Activated CD4-positive, alpha-beta memory T cell treated with anti-CD3 and anti-CD28 coated beads for 36 hours (primary cell): ENCODE results near the gene PLXNB1. TPM values are rescaled to one million over a fixed set of nuclear protein-coding genes. Genes with fewer than 3 reads are reported as not detected.

Experiments
- CTCF ChIA-PET: fragments of 350-600 bp; sonication (Branson Sonifier 250); formaldehyde crosslinking; loops from one replicate; lab custom pipeline; 2021; ENCODE audit warnings: antibody characterized with exemption, inconsistent platforms; lab: Charles Lee
- POLR2A ChIA-PET: fragments of 350-600 bp; sonication (Branson Sonifier 250); formaldehyde crosslinking; loops from one replicate; lab custom pipeline; 2021; ENCODE audit warnings: antibody characterized with exemption; lab: Charles Lee
- DNase-seq: peaks from one replicate; pipeline ENCODE4 v3.0.0-alpha.2; 2020
- H3K27ac Mint-ChIP-seq: one replicate; pipeline ENCODE4 v1.8.0; 2021; ENCODE audit warnings: mixed read lengths
- H3K27me3 Mint-ChIP-seq: one replicate; pipeline ENCODE4 v1.8.0; 2021; ENCODE audit warnings: mixed read lengths
- H3K36me3 Mint-ChIP-seq: one replicate; pipeline ENCODE4 v1.8.0; 2021; ENCODE audit warnings: mixed read lengths
- H3K4me1 Mint-ChIP-seq: one replicate; pipeline ENCODE4 v1.8.0; 2021; ENCODE audit warnings: low read depth, mixed read lengths
- H3K4me3 Mint-ChIP-seq: one replicate; pipeline ENCODE4 v1.8.0; 2021; ENCODE audit warnings: mild to moderate bottlenecking, mixed read lengths
- H3K9me3 Mint-ChIP-seq: one replicate; pipeline ENCODE4 v1.8.0; 2021; ENCODE audit warnings: mixed read lengths
- intact Hi-C: fragments of 100-400 bp; cut with micrococcal nuclease; formaldehyde crosslinking; loops from one replicate; pipeline ENCODE4 v1.15.1; 2023
- total RNA-seq, 2 experiments: library from RNA; stranded (reverse); gene quantifications; one replicate each; pipeline ENCODE4 v1.2.3, GENCODE V29; 2021

The PLXNB1 gene
- total RNA-seq, 2 experiments from 2014 or later, result 3.2 to 3.8 TPM

DNA sequence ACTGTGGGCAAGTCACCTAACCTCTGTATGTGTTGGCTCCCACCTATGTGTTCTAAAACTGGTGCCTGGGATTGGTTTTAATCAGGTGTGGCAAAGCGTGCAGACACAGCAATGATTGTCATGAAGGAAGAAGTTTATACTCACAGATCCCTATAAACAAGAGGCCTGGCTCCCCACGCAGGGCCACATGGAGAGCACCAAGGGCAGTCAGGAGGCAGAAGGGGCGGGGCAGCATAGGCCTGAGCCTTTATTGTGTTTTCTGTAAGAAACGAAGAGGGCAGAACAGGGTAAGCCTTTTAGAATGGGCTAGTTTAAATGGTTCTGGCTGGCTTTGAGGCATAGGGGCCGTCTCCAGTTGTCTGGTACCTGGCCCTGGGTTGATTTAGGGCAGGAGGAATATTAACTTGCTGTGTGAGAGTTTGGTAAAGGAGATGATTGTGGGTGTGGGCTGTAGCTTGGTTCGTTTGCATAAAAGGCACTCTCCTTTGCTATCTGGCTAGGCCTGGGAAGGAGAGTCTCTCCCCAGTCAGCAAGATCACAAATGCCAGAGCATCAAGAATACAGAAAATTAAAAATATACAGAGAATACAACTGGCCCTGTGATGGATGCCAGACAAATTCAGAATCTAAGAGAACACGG lies 60.1 kb downstream of the PLXNB1 start:
- CTCF ChIA-PET, result no interaction called here
- H3K36me3 Mint-ChIP-seq, result no peaks in the 10 kb centered on the region
- no peaks in the 10 kb centered on the region for H3K27me3 Mint-ChIP-seq
- no peak for DNase-seq
- POLR2A ChIA-PET, result no interaction called here
- no peaks in the 10 kb centered on the region for H3K9me3 Mint-ChIP-seq
- no peaks in the 10 kb centered on the region for H3K4me1 Mint-ChIP-seq
- intact Hi-C loops, result no loop called here
- no peak overlapping the region for H3K4me3 Mint-ChIP-seq
- H3K27ac Mint-ChIP-seq, result no peak overlapping the region

DNA sequence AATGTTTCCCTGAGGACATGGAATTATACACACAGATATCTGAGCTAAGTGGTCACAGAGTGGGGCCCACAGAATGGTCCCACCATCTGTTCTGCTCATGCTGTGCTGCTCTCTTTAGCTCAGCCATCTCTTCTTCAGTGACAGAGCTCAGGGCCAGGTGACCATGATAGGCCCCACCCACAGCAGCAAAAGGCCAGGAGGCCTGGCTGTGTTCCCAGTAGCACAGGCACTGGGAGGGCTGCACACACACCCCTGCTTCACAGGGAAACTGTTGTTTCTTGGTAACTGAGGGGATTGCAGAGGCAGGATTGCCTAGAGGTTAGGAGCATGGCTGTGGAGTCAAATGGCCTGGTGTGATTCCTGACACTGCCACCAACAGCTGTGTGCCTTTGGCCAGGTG lies 62.7 kb downstream of the PLXNB1 start:
- Mint-ChIP-seq H3K36me3 (no peaks in the 10 kb centered on the region), H3K4me3 (no peak overlapping the region), H3K4me1 (no peaks in the 10 kb centered on the region), H3K27ac (no peak overlapping the region), H3K9me3 (peaks cover 3% of the 10 kb centered on the region), H3K27me3 (peaks cover under 1% of the 10 kb centered on the region)
- ChIA-PET POLR2A (interaction anchor here (0.6 kb wide), 1 partner anchor 460 kb away, joined by 3 read pairs; no protein-coding TSS in a partner anchor), CTCF (interaction anchor here (1.1 to 1.4 kb wide), 2 partner anchors 34 to 69 kb away, joined by 4 read pairs; no protein-coding TSS in a partner anchor)
- intact Hi-C loops, result no loop called here
- no peak for DNase-seq

DNA sequence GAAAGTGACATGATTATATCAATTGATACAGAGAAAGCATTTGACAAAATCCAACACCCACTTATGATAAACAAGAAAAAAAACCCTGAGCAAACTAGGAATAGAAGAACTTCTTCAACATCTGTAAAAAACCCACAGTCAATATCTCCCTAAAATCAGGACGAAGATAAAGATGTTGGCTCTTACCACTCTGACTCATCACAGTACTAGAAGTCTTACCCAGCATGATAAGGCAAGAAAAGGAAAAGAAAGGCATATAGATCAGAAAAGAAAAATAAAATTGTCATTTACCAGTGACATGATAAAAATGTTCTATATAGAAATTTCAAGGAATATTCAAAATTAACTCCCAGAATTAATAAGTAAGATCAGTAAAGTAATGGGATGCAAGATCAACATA lies 65.0 kb downstream of the PLXNB1 start:
- no peak for DNase-seq
- POLR2A ChIA-PET, result no interaction called here
- Mint-ChIP-seq H3K27me3 (peaks cover 3% of the 10 kb centered on the region), H3K36me3 (peaks cover 8% of the 10 kb centered on the region), H3K27ac (no peak overlapping the region), H3K9me3 (peaks cover 18% of the 10 kb centered on the region), H3K4me1 (no peaks in the 10 kb centered on the region), H3K4me3 (no peak overlapping the region)
- CTCF ChIA-PET, result no interaction called here
- intact Hi-C loops, result no loop called here

DNA sequence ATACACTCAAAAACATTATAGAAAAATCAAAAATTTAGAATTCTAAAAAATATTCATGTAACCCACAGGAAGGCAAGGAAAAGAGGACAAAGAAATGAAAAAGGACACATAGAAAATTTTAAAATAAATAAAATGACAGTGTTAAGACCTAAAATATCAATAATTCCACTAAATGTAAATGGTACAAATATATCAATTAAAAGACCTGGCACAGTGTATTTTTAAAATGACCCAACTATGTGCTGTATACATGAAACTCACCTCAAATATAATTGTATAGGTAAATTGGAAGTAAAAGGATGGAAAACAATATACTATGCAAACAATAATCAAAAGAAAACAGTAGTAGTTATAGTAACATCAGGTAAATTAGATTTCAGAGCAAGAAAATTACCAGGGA lies 68.0 kb downstream of the PLXNB1 start:
- intact Hi-C loops, result no loop called here
- no peak overlapping the region for H3K4me3 Mint-ChIP-seq
- H3K27ac Mint-ChIP-seq, result no peak overlapping the region
- H3K27me3 Mint-ChIP-seq, result peaks cover 6% of the 10 kb centered on the region
- CTCF ChIA-PET, result no interaction called here
- POLR2A ChIA-PET, result no interaction called here
- no peak for DNase-seq
- H3K9me3 Mint-ChIP-seq, result peaks cover 18% of the 10 kb centered on the region
- H3K36me3 Mint-ChIP-seq, result peaks cover 8% of the 10 kb centered on the region
- H3K4me1 Mint-ChIP-seq, result no peaks in the 10 kb centered on the region

DNA sequence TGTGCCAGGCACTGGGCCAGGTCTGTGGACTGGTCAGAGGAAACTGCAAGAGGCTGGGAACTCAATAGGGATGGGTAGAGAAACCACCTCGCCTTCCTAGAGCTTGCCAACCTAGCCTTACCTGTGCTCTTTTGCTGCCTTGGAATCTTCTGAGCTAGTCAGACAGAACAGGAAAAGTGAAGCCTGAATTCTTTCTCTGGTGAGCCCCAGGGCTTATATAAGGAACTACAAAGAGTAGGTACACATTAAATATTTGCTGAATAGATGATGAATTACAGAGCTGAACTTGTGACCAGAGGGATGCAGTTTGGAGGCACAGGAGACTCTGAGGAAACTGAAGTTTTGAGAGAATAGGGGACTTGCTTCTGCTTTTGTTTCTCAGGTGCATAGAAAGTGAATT lies 73.5 kb downstream of the PLXNB1 start:
- Mint-ChIP-seq H3K4me3 (no peak overlapping the region), H3K4me1 (no peaks in the 10 kb centered on the region), H3K27me3 (peaks cover 12% of the 10 kb centered on the region), H3K36me3 (peaks cover 5% of the 10 kb centered on the region), H3K27ac (no peak overlapping the region), H3K9me3 (peaks cover 10% of the 10 kb centered on the region)
- POLR2A ChIA-PET, result no interaction called here
- DNase-seq, result no peak
- intact Hi-C loops, result no loop called here
- CTCF ChIA-PET, result interaction anchor here (0.6 to 2.1 kb wide), 2 partner anchors 44 to 382 kb away, joined by 4 to 6 read pairs; no protein-coding TSS in a partner anchor

DNA sequence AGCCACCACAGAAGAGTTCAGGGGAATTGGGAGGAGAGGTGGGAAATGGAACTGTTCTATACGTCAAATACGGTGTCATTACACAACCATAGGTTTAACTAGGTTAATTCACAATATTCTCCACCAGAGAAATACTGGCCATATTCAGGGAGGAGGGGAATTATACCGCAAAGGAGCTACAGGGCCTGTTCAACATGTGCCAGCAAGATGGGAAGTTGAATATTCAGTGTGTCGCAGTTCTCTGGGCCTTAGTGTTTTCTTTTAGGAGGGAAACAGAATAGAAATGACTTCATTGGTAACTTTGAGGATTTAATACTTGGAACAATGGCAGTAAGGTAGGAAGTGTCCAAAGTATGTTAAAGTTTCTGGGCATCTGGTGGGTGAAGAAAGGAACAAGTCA lies 75.9 kb downstream of the PLXNB1 start:
- Mint-ChIP-seq H3K4me1 (no peaks in the 10 kb centered on the region), H3K9me3 (no peaks in the 10 kb centered on the region), H3K4me3 (no peak overlapping the region), H3K27ac (no peak overlapping the region), H3K27me3 (peaks cover 14% of the 10 kb centered on the region), H3K36me3 (no peaks in the 10 kb centered on the region)
- ChIA-PET POLR2A (no interaction called here), CTCF (no interaction called here)
- DNase-seq, result no peak
- intact Hi-C loops, result no loop called here

Other genes starting within 250 kb of the PLXNB1 start
- gene CDC25A, start 241.7 kb downstream of the PLXNB1 start, total RNA-seq, result 10 to 100 TPM; 33.7 to 36.8 TPM
- gene CAMP, start 206.6 kb downstream of the PLXNB1 start, total RNA-seq, result not detected
- 10 to 100 TPM; 28.0 to 31.4 TPM for gene ZNF589, start 189.0 kb downstream of the PLXNB1 start, total RNA-seq
- 10 to 100 TPM; 24.7 to 31.4 TPM for gene NME6, start 128.7 kb downstream of the PLXNB1 start, total RNA-seq
- gene SPINK8, start 96.4 kb downstream of the PLXNB1 start, total RNA-seq, result not detected
- not detected for gene FBXW12, start 57.9 kb downstream of the PLXNB1 start, total RNA-seq
- 10 to 100 TPM; 24.3 to 24.4 TPM for gene CCDC51, start 10.0 kb upstream of the PLXNB1 start, total RNA-seq
- gene TMA7, start 10.2 kb upstream of the PLXNB1 start, total RNA-seq, result 100 to 1,000 TPM; 318 to 323 TPM
- gene ATRIP, start 16.7 kb upstream of the PLXNB1 start, total RNA-seq, result 10 to 100 TPM; 13.8 to 14.5 TPM
- gene SHISA5, start 74.1 kb upstream of the PLXNB1 start, total RNA-seq, result 10 to 100 TPM; 88.9 to 93.1 TPM
- gene PFKFB4, start 126.7 kb upstream of the PLXNB1 start, total RNA-seq, result 10 to 100 TPM; 19.4 to 22.4 TPM
- gene UCN2, start 133.7 kb upstream of the PLXNB1 start, total RNA-seq, result not detected
- gene COL7A1, start 165.2 kb upstream of the PLXNB1 start, total RNA-seq, result 1 to 10 TPM; 1.1 TPM
- 100 to 1,000 TPM; 251 to 259 TPM for gene UQCRC1, start 179.6 kb upstream of the PLXNB1 start, total RNA-seq
- gene TMEM89, start 191.7 kb upstream of the PLXNB1 start, total RNA-seq, result under 1 TPM in 1 of 2 experiments, not detected in 1; 0.75 TPM
- 10 to 100 TPM; 47.7 to 52.4 TPM for gene SLC26A6, start 205.4 kb upstream of the PLXNB1 start, total RNA-seq
- 1 to 10 TPM; 6.9 to 7.5 TPM for gene CELSR3, start 232.8 kb upstream of the PLXNB1 start, total RNA-seq